ENCODE data around the gene IL9R.
"Not testable (repeated sequence)": the region's sequence is repeated elsewhere in the genome, so short reads cannot be mapped to it uniquely, and the experiment has no call there.

Gene IL9R

GRCh38 chrX:155998761-155999510, 1.4 kb downstream of the IL9R start:
- DNase-seq = no peak

GRCh38 chrX:155999751-156000150, 2.3 kb downstream of the IL9R start:
- not testable (repeated sequence) for DNase-seq

GRCh38 chrX:156000361-156000926, 2.9 kb downstream of the IL9R start:
- no peak for DNase-seq

- no peak for DNase-seq
Measured at GRCh38 chrX:156001001-156001666, 3.6 kb downstream of the IL9R start.

DNA sequence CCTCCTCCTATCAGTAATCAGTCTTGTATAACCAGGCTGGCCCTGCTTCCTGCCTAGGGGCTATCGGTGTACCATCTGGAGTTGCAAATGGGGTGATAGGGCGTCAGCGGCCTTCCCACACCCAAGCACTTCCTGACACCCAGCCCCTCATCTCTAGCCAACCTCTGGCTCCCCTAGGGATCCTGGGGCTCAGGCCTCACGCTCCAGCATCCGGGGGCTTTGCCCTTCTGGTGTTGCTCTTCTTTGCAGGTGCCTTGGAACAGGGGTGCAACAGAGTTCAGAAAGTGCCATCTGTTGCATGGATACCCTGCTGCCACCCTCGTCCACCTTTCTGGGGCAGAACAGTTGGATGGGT, 4.1 kb downstream of the IL9R start:
- DNase-seq = no peak

- no peak for DNase-seq
Measured at GRCh38 chrX:156002507-156002906, 5.0 kb downstream of the IL9R start.

DNA sequence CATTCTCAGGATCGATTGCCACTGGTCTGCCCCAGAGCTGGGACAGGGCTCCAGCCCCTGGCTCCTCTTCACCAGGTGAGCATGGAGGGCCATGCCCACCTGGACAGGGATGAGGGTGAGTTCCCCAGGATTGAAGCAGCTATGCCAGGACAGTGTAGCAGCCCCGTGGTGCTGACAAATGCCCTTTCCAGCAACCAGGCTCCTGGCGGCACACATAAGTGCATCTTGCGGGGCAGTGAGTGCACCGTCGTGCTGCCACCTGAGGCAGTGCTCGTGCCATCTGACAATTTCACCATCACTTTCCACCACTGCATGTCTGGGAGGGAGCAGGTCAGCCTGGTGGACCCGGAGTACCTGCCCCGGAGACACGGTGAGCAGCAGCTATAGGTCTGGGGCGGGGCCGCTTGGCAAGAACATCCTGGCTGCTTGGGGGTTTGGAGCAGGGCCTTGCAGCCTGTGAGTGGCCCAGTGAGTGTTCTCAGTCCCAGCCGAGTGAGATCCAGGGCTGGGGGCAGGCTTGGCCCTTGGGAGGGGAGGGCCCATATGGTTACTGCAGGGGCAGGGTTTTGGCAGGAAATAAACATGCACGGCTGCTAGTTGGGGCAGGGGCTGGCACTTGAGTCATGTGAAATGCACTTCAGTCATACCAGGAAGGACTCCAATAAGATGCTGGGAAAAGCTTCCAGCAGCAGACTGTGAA, 6.1 kb downstream of the IL9R start:
- DNase-seq = no peak

- no peak for DNase-seq
Measured at GRCh38 chrX:156004256-156004655, 6.8 kb downstream of the IL9R start.

GRCh38 chrX:156004740-156005139, 7.2 kb downstream of the IL9R start:
- DNase-seq = no peak

GRCh38 chrX:156005144-156005543, 7.6 kb downstream of the IL9R start:
- DNase-seq = no peak

- not testable (repeated sequence) for DNase-seq
Measured at GRCh38 chrX:156006468-156006867, 9.0 kb downstream of the IL9R start.

DNA sequence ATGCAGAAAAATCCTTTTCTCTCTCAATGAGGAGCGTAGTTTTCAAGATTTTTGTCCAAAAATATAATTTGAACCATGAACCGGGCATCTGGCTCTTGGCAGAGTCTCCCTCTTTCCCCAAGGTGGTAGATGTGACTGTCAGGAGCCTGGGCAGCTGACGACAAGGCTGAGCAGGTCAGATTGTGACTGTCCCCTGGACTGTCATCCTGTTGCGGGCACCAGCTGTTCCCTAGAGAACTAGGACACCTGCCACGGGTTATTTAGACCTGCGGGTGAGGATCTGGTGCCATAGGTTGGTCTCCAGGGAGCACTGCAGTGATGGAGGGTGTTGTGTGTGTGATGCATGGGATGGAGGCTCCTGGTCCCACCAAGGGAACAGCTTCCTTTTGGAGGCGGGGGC, 10.9 kb downstream of the IL9R start:
- not testable (repeated sequence) for DNase-seq

GRCh38 chrX:156008915-156009314, 11.4 kb downstream of the IL9R start:
- DNase-seq = no peak

DNA sequence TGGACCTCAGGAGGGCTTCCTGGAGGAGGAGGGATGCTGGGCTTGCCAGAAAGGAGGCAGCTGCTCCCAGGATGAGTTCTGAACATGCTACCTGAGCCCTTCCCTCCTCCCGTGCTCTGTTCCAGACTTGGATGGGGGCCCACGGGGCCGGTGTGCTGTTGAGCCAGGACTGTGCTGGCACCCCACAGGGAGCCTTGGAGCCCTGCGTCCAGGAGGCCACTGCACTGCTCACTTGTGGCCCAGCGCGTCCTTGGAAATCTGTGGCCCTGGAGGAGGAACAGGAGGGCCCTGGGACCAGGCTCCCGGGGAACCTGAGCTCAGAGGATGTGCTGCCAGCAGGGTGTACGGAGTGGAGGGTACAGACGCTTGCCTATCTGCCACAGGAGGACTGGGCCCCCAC, 12.2 kb downstream of the IL9R start:
- not testable (repeated sequence) for DNase-seq

DNA sequence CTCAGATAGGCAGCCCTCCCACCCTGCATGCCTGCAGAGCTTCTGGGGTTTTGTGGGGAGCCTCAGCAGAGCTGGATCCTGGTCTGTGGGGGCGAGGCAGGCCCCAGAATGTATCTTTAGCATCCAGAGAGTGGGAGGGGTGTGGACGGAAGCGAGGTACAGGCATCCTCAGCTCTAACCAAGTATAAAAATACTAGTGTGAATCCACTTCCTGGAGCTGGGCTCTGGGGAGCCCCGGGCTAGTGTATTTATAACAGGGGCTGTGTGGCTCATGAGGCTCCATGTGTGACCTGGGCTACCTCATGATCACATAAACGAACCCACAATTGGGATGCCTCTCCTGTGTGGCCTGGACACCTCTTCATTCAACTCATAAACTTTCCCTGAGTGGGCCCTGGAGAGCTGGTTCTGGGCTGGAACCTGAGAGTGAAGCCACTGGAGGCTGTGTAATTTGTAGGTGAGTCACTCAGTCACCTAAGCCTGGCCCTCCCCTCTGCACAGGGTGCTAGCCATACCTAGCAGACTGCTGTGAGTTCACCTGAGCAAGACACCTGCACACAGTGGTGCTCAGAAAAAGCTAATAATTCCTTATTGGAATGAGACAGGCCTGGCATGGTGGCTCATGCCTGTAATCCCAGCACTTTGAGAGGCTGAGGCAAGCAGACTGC, 15.9 kb downstream of the IL9R start:
- DNase-seq = not testable (repeated sequence)

DNA sequence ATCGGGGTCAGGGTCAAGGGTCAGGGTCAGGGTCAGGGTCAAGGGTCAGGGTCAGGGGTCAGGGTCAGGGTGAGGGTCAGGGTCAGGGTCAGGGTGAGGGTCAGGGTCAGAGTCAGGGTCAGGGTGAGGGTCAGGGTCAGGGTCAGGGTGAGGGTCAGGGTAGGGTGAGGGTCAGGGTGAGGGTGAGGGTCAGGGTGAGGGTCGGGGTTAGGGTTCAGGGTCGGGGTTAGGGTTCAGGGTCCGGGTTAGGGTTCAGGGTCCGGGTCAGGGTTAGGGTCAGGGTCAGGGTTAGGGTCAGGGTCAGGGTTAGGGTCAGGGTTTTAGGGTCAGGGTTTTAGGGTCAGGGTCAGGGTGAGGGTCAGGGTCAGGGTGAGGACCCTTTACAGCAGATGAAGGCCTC, 22.4 kb downstream of the IL9R start:
- not testable (repeated sequence) for DNase-seq

GRCh38 chrX:156023002-156023401, 25.5 kb downstream of the IL9R start:
- not testable (repeated sequence) for DNase-seq

- DNase-seq = not testable (repeated sequence)
Measured at GRCh38 chrX:156024949-156025492, 27.5 kb downstream of the IL9R start.

- DNase-seq = not testable (repeated sequence)
Measured at GRCh38 chrX:156028653-156029237, 31.2 kb downstream of the IL9R start.

DNA sequence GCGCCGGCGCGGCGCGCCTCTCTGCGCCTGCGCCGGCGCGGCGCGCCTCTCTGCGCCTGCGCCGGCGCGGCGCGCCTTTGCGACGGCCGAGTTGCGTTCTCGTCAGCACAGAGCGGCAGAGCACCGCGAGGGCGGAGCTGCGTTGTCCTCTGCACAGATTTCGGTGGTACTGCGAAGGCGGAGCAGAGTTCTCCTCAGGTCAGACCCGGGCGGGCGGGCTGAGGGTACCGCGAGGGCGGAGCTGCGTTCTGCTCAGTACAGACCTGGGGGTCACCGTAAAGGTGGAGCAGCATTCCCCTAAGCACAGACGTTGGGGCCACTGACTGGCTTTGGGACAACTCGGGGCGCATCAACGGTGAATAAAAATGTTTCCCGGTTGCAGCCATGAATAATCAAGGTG, 31.8 kb downstream of the IL9R start:
- DNase-seq = peak in 1 of 2 donors; percentile 2

DNA sequence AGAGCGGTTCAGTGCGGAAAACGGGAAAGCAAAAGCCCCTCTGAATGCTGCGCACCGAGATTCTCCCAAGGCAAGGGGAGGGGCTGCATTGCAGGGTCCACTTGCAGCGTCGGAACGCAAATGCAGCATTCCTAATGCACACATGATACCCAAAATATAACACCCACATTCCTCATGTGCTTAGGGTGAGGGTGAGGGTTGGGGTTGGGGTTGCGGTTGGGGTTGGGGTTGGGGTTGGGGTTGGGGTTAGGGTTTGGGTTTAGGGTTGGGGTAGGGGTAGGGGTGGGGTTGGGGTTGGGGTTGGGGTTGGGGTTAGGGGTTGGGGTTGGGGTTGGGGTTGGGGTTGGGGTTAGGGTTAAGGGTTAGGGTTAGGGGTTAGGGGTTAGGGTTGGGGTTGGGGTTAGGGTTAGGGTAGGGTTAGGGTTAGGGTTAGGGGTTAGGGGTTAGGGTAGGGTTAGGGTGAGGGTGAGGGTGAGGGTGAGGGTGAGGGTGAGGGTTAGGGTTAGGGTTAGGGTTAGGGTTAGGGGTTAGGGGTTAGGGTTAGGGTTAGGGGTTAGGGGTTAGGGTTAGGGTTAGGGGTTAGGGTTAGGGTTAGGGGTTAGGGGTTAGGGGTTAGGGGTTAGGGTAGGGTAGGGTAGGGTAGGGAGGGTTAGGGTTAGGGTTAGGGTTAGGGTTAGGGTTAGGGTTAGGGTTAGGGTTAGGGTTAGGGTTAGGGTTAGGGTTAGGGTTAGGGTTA, 32.4 kb downstream of the IL9R start:
- not testable (repeated sequence) for DNase-seq

DNA sequence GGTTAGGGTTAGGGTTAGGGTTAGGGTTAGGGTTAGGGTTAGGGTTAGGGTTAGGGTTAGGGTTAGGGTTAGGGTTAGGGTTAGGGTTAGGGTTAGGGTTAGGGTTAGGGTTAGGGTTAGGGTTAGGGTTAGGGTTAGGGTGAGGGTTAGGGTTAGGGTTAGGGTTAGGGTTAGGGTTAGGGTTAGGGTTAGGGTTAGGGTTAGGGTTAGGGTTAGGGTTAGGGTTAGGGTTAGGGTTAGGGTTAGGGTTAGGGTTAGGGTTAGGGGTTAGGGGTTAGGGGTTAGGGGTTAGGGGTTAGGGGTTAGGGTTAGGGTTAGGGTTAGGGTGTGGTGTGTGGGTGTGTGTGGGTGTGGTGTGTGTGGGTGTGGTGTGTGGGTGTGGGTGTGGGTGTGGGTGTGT, 33.0 kb downstream of the IL9R start:
- peak in 1 of 2 donors; percentile 49 for DNase-seq
